ENCODE results near the gene DACH1. TPM values are rescaled to one million over a fixed set of nuclear protein-coding genes. Genes with fewer than 3 reads are reported as not detected.

The DACH1 gene
- total RNA-seq, 2 experiments from 2014 or later, result not detected

- no peaks in the 10 kb centered on the region for H3K9me3 ChIP-seq (ENCODE audit: low read length)
Observed at GRCh38 chr13:71580614-71581013, 286.4 kb downstream of the DACH1 start.

GRCh38 chr13:71578048-71578447 is 289.0 kb downstream of the DACH1 start:
- CTCF ChIA-PET (ENCODE audit: unreplicated experiment), result no interaction called here
- Histone ChIP-seq H3K9me2 (ENCODE audit: insufficient read depth, low read length) (no peaks in the 10 kb centered on the region), H3K4me2 (ENCODE audit: low read length) (no peak overlapping the region), H3K79me2 (ENCODE audit: insufficient read depth, low read depth, low read length) (no peaks in the 10 kb centered on the region), H3K4me3 (ENCODE audit: low read depth, low read length, poor library complexity, severe bottlenecking) (no peak overlapping the region), H3K4me1 (ENCODE audit: insufficient read depth, low read length, poor library complexity, severe bottlenecking) (no peaks in the 10 kb centered on the region), H4K20me1 (ENCODE audit: insufficient read depth, low read length) (no peaks in the 10 kb centered on the region), H2AFZ (ENCODE audit: low read length) (no peak overlapping the region), H3K27ac (ENCODE audit: low read depth, low read length, poor library complexity, severe bottlenecking) (no peak overlapping the region), H3K9me3 (ENCODE audit: low read length) (no peaks in the 10 kb centered on the region), H3K36me3 (ENCODE audit: insufficient read depth, low read length) (no peaks in the 10 kb centered on the region)
- DNase-seq (ENCODE audit: low spot score), result no peak
- intact Hi-C loops (cut with micrococcal nuclease; ENCODE audit: unreplicated experiment), result no loop called here
- POLR2A ChIA-PET, result no interaction called here
- BruUV-seq (replicated peaks), result no TSS peak
- TF ChIP-seq CTCF (conservative IDR thresholded peaks at IDR 0.05; ENCODE audit: low read length), result no peak
- TF ChIP-seq EZH2phosphoT487 (IDR thresholded peaks at IDR 0.05; ENCODE audit: borderline replicate concordance, low read depth, low read length), result no peak

More at GRCh38 chr13:71580614-71581013, 286.4 kb downstream of the DACH1 start:
- H3K4me1 ChIP-seq (ENCODE audit: insufficient read depth, low read length, poor library complexity, severe bottlenecking), result no peaks in the 10 kb centered on the region
- H3K27ac ChIP-seq (ENCODE audit: low read depth, low read length, poor library complexity, severe bottlenecking), result no peak overlapping the region
- POLR2A ChIA-PET, result interaction anchor here (0.7 kb wide), 2 partner anchors 27 to 105 kb away, joined by 3 read pairs; no protein-coding TSS in a partner anchor
- no peak for DNase-seq (ENCODE audit: low spot score)
- intact Hi-C loops (cut with micrococcal nuclease; ENCODE audit: unreplicated experiment), result no loop called here
- H2AFZ ChIP-seq (ENCODE audit: low read length), result no peak overlapping the region
- H3K9me2 ChIP-seq (ENCODE audit: insufficient read depth, low read length), result no peaks in the 10 kb centered on the region
- CTCF ChIA-PET (ENCODE audit: unreplicated experiment), result no interaction called here
- H3K79me2 ChIP-seq (ENCODE audit: insufficient read depth, low read depth, low read length), result no peaks in the 10 kb centered on the region
- H4K20me1 ChIP-seq (ENCODE audit: insufficient read depth, low read length), result no peaks in the 10 kb centered on the region
- no TSS peak for BruUV-seq (replicated peaks)
- no peak overlapping the region for H3K4me2 ChIP-seq (ENCODE audit: low read length)
- H3K4me3 ChIP-seq (ENCODE audit: low read depth, low read length, poor library complexity, severe bottlenecking), result no peak overlapping the region
- no peaks in the 10 kb centered on the region for H3K36me3 ChIP-seq (ENCODE audit: insufficient read depth, low read length)
- TF ChIP-seq EZH2phosphoT487 (IDR thresholded peaks at IDR 0.05; ENCODE audit: borderline replicate concordance, low read depth, low read length) (no peak), CTCF (conservative IDR thresholded peaks at IDR 0.05; ENCODE audit: low read length) (no peak)

GRCh38 chr13:71577127-71577526 is 289.9 kb downstream of the DACH1 start:
- Histone ChIP-seq H3K36me3 (ENCODE audit: insufficient read depth, low read length) (no peaks in the 10 kb centered on the region), H4K20me1 (ENCODE audit: insufficient read depth, low read length) (no peaks in the 10 kb centered on the region), H3K27ac (ENCODE audit: low read depth, low read length, poor library complexity, severe bottlenecking) (no peak overlapping the region), H3K79me2 (ENCODE audit: insufficient read depth, low read depth, low read length) (no peaks in the 10 kb centered on the region), H3K4me3 (ENCODE audit: low read depth, low read length, poor library complexity, severe bottlenecking) (no peak overlapping the region), H3K9me3 (ENCODE audit: low read length) (no peaks in the 10 kb centered on the region), H3K9me2 (ENCODE audit: insufficient read depth, low read length) (no peaks in the 10 kb centered on the region), H2AFZ (ENCODE audit: low read length) (no peak overlapping the region), H3K4me2 (ENCODE audit: low read length) (no peak overlapping the region), H3K4me1 (ENCODE audit: insufficient read depth, low read length, poor library complexity, severe bottlenecking) (no peaks in the 10 kb centered on the region)
- DNase-seq (ENCODE audit: low spot score), result no peak
- intact Hi-C loops (cut with micrococcal nuclease; ENCODE audit: unreplicated experiment), result no loop called here
- POLR2A ChIA-PET, result interaction anchor here (0.5 kb wide), 1 partner anchor 395 kb away, joined by 3 read pairs; no protein-coding TSS in a partner anchor
- no TSS peak for BruUV-seq (replicated peaks)
- TF ChIP-seq CTCF (conservative IDR thresholded peaks at IDR 0.05; ENCODE audit: low read length) (no peak), EZH2phosphoT487 (IDR thresholded peaks at IDR 0.05; ENCODE audit: borderline replicate concordance, low read depth, low read length) (no peak)
- CTCF ChIA-PET (ENCODE audit: unreplicated experiment), result no interaction called here

Measured in OCI-LY7 (cell line).